GM19455 (cell line): ENCODE results near the gene CUX1.

Experiments
- ATAC-seq: cut with Tn5 transposase; IDR thresholded peaks from one replicate; pipeline ENCODE4 v1.9.1; 2021; ENCODE audit not compliant: unreplicated experiment

Gene CUX1

GRCh38 chr7:101952355-101953247, 135.2 kb downstream of the CUX1 start:
- ATAC-seq, result no peak

GRCh38 chr7:101953248-101953819, 135.9 kb downstream of the CUX1 start:
- no peak for ATAC-seq

DNA sequence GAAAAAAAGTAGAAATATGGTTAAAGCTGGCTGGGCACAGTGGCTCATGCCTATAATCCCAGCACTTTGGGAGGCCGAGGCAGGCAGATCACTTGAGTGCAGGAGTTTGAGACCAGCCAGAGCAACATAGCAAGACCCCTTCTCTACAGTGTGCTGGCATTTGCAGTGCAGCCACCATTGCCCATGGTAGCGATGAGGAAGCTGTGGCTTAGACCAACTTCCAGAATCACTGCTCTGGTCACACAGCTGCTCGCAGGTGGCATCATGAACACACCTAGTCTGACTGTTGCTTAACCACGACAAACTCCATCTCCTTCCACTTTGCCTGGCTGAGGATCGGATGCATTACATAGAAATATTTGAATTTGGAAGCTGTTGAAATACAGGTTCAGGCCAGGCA, 137.1 kb downstream of the CUX1 start:
- ATAC-seq, result no peak

DNA sequence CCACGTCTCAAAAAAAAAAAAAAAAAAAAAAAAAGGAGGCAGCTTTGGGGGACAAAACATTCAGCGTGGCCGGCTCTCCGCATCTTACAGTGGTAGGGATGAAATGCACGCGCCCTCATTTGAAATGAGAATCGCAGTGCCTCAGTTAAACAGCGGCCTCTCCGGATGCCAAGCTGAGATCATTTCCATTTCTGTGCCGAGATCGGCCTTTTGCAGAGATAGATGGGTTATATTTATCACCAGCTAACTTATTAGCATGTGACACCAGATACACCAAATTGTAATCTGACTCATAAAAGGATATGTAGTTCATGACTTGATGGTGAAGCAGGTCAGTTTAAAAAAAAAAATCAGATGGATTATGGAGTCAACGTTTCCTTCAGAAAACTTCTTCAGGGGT, 138.7 kb downstream of the CUX1 start:
- no peak for ATAC-seq

GRCh38 chr7:101957744-101958525, 140.5 kb downstream of the CUX1 start:
- no peak for ATAC-seq

GRCh38 chr7:101959342-101959741, 141.9 kb downstream of the CUX1 start:
- ATAC-seq, result no peak

GRCh38 chr7:101959829-101960228, 142.4 kb downstream of the CUX1 start:
- ATAC-seq, result no peak

- no peak for ATAC-seq
Observed at GRCh38 chr7:101960323-101960722, 142.9 kb downstream of the CUX1 start.

- ATAC-seq, result no peak
Observed at GRCh38 chr7:101960985-101961708, 143.7 kb downstream of the CUX1 start.

- no peak for ATAC-seq
Observed at GRCh38 chr7:101961811-101962210, 144.4 kb downstream of the CUX1 start.

DNA sequence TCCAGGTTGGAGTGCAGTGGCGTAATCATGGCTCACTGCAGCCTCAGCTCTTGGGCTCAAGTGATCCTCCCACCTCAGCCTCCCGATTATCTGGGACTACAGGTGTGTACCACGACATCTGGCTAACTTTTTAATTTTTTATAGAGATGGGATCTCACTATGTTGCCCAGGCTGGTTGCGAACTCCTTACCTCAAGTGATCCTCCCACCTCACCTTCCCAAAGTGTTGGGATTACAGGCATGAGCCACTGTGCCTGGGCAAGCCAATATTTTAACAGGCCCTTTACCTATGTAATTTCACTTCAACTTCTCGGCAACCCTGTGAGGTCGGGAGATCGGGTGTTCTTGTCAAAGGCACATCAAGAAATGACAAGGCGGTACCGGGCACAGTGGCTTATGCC, 146.3 kb downstream of the CUX1 start:
- no peak for ATAC-seq

DNA sequence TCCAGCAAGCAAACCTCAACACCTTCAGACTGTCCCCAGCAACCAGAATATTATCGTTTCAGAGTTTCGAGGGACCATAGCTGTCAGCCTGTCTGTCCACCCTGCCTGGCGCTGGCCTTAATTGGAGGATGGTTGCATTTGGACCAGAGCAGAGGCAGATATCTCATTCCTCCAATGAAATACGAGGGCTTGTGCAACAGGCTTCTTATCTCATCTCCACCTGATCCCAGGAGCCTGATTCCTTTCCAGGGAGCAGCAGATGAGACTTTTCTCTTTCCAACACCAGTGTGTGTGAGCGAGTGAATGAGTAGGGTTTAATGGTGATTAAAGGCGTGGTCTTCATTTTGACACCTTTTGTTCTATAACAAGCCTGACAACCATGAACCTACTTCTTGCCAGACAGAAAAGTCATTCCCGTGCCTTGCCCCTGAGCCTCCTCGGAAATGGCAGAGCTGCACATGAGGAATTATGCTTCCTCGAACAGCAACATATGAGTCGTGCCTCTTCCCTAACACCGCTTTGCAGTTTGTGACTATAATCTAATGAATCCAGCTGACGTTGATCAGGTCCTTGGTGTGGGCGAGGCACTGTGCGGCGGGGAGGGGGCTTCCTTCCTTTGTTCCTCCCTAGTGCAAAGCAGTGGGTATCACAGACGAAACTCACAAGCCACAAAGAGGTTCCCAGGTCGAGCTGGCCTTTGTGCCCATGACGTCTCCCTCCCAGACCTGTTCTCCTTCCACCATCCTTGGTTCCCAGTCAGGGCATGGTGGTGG, 147.4 kb downstream of the CUX1 start:
- ATAC-seq, result no peak

DNA sequence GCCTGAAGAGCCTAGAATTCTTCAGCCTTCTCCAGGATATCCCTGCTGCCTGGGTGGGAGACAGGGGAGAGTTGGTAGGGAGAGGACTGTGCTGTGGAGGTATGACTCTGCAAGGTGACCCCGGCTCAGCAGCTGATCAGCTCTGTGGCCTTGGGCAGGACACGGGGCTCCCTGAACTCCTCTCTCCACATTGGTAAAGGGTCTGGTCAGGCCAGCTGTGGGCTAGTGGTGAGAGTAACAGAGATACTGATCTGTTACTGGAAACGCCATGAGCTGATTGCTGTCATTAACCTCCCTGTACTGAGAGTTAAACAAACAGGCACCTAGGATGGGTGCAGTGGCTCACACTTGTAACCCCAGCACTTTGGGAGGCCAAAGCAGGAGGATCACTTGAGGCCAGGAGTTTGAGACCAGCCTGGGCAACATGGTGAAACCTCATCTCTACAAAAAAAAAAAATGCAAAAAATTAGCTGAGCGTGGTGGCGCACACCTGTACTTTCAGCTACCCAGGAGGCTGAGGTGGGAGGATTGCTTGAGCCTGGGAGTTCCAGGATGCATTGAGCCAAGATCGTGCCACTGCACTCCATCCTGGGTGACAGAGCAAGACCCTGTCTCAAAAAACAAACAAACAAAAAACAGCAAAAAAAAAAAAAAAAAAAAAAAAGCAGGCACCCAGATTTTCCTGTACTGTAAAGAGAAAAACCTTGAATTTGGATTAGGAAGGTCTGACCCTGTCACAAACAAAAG, 151.5 kb downstream of the CUX1 start:
- ATAC-seq, result no peak

GRCh38 chr7:101969997-101970585, 152.7 kb downstream of the CUX1 start:
- no peak for ATAC-seq

GRCh38 chr7:101970801-101971200, 153.4 kb downstream of the CUX1 start:
- ATAC-seq, result no peak

GRCh38 chr7:101971457-101971856, 154.0 kb downstream of the CUX1 start:
- no peak for ATAC-seq

- no peak for ATAC-seq
Observed at GRCh38 chr7:101972627-101973026, 155.2 kb downstream of the CUX1 start.

GRCh38 chr7:101973130-101973529, 155.7 kb downstream of the CUX1 start:
- no peak for ATAC-seq

DNA sequence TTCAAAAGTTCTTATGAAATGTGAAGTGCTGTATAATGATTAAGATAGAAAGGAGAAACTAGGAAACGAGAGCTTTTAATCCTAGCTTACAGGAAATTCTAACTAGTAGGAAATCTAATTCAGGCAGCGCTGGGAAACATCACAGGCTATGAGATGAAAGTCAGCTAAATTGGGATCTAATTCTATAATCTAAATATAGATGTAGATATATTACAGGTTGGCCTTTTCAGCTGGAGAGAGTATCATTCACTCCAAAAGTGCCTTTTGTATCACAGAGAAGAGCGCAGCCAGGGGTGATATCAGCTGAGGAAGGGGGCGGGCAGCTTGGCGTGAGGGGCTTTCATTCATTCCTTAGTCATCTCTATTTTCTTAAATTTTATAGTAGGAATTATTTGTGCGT, 157.0 kb downstream of the CUX1 start:
- no peak for ATAC-seq
